HEK293 (cell line): ENCODE measurements around the gene ATP8B1.
A peak's percentile ranks its signal among the peaks of the same experiment; 100 is the strongest.

Experiments
- CTCF ChIA-PET: fragments of 350-600 bp; formaldehyde crosslinking; extraction: SDS; loops from one replicate; lab custom pipeline; 2021; ENCODE audit warnings: antibody characterized with exemption; lab: Yijun Ruan, JAX
- POLR2A ChIA-PET: fragments of 300-600 bp; formaldehyde crosslinking; extraction: SDS; loops from one replicate; lab custom pipeline; 2020; ENCODE audit warnings: antibody characterized with exemption, inconsistent platforms; lab: Yijun Ruan, JAX
- H3K27ac ChIP-seq: fragments of 200-500 bp; sonication (Bioruptor generic); 2 replicates; pipeline ENCODE4 v1.5.1; 2014; ENCODE audit warnings: low read depth, low read length, control low read depth, inconsistent platforms; ENCODE audit errors: extremely low read depth
- H3K36me3 ChIP-seq, 2 experiments: fragments of 200-500 bp in 1 of 2; sonication (Bioruptor generic) in 1 of 2; 1 replicate in 1 of 2; 2 replicates in 1 of 2; pipeline ENCODE4 v1.5.1; 2014 to 2017; ENCODE audit warnings: inconsistent platforms in 2 of 2, low read length in 2 of 2; ENCODE audit not compliant: control insufficient read depth in 2 of 2, insufficient read depth in 1 of 2
- H3K4me1 ChIP-seq: fragments of 200-500 bp; sonication (Bioruptor generic); 2 replicates; pipeline ENCODE4 v1.5.1; 2014; ENCODE audit warnings: mild to moderate bottlenecking, low read length, inconsistent platforms; ENCODE audit not compliant: control insufficient read depth, insufficient read depth
- H3K4me3 ChIP-seq: 2 replicates; pipeline ENCODE4 v1.5.1; 2011; ENCODE audit warnings: low read depth, mild to moderate bottlenecking, control low read depth, low read length, moderate library complexity
- H3K9me3 ChIP-seq: fragments of 200-500 bp; sonication (Bioruptor generic); 2 replicates; pipeline ENCODE4 v1.5.1; 2014; ENCODE audit warnings: low read depth, low read length, inconsistent platforms; ENCODE audit not compliant: control insufficient read depth, insufficient read depth
- GFI1B ChIP-seq: fragments of 450-650 bp; formaldehyde crosslinking; IDR thresholded peaks from 2 replicates; pipeline ENCODE4 v1.5.1; 2016; ENCODE audit warnings: missing biosample characterization, missing genetic modification characterization
- GLIS1 ChIP-seq: fragments of 450-650 bp; formaldehyde crosslinking; IDR thresholded peaks from 2 replicates; pipeline ENCODE4 v1.5.1; 2016; ENCODE audit warnings: missing biosample characterization, missing genetic modification characterization
- KLF17 ChIP-seq: fragments of 450-650 bp; formaldehyde crosslinking; IDR thresholded peaks from 2 replicates; pipeline ENCODE4 v1.5.1; 2016; ENCODE audit warnings: missing biosample characterization, missing genetic modification characterization
- KLF9 ChIP-seq: fragments of 450-650 bp; formaldehyde crosslinking; IDR thresholded peaks from 2 replicates; pipeline ENCODE4 v1.5.1; 2016; ENCODE audit warnings: missing biosample characterization, missing genetic modification characterization, low read depth
- MEIS1 ChIP-seq: sonication (generic); formaldehyde crosslinking; IDR thresholded peaks from 2 replicates; pipeline ENCODE4 v1.8.1; 2022; ENCODE audit warnings: missing genetic modification reagents, mild to moderate bottlenecking, borderline replicate concordance
- PBX3 ChIP-seq: sonication (generic); formaldehyde crosslinking; IDR thresholded peaks from 2 replicates; pipeline ENCODE4 v1.8.1; 2022; ENCODE audit warnings: mild to moderate bottlenecking, moderate library complexity, missing genetic modification reagents
- SP7 ChIP-seq: fragments of 450-650 bp; formaldehyde crosslinking; IDR thresholded peaks from 2 replicates; pipeline ENCODE4 v1.5.1; 2016; ENCODE audit warnings: missing biosample characterization, missing genetic modification characterization
- ZBTB8A ChIP-seq: fragments of 450-650 bp; formaldehyde crosslinking; IDR thresholded peaks from 2 replicates; pipeline ENCODE4 v1.5.1; 2016; ENCODE audit warnings: missing biosample characterization, missing genetic modification characterization
- ZEB2 ChIP-seq: fragments of 450-650 bp; formaldehyde crosslinking; IDR thresholded peaks from 2 replicates; pipeline ENCODE4 v1.5.1; 2016; ENCODE audit warnings: missing biosample characterization, missing genetic modification characterization
- ZFHX2 ChIP-seq: fragments of 450-650 bp; formaldehyde crosslinking; conservative IDR thresholded peaks from 2 replicates; pipeline ENCODE4 v1.5.1; 2016; ENCODE audit warnings: missing biosample characterization, missing genetic modification characterization
- ZFP3 ChIP-seq: fragments of 450-650 bp; formaldehyde crosslinking; IDR thresholded peaks from 2 replicates; pipeline ENCODE4 v1.5.1; 2016; ENCODE audit warnings: low read depth, missing biosample characterization, missing genetic modification characterization
- ZNF394 ChIP-seq: fragments of 450-650 bp; formaldehyde crosslinking; IDR thresholded peaks from 2 replicates; pipeline ENCODE4 v1.5.1; 2016; ENCODE audit warnings: missing biosample characterization, missing genetic modification characterization, mild to moderate bottlenecking, moderate library complexity, borderline replicate concordance
- ZNF707 ChIP-seq: fragments of 450-650 bp; formaldehyde crosslinking; IDR thresholded peaks from 2 replicates; pipeline ENCODE4 v1.5.1; 2016; ENCODE audit warnings: missing biosample characterization, missing genetic modification characterization
- ZNF76 ChIP-seq: fragments of 450-650 bp; formaldehyde crosslinking; IDR thresholded peaks from 2 replicates; pipeline ENCODE4; 2016; ENCODE audit warnings: low read depth, missing biosample characterization, missing genetic modification characterization, borderline replicate concordance
- ZXDB ChIP-seq: fragments of 450-650 bp; formaldehyde crosslinking; IDR thresholded peaks from 2 replicates; pipeline ENCODE4 v1.5.1; 2016; ENCODE audit warnings: missing biosample characterization, missing genetic modification characterization
- TF ChIP-seq, protein P1 (sequence below): fragments of 450-650 bp; formaldehyde crosslinking; IDR thresholded peaks from 2 replicates; pipeline ENCODE4 v1.5.1; 2016; ENCODE audit warnings: missing biosample characterization, missing genetic modification characterization
- TF ChIP-seq, protein P2 (sequence below): fragments of 450-650 bp; formaldehyde crosslinking; IDR thresholded peaks from 2 replicates; pipeline ENCODE4 v1.5.1; 2016; ENCODE audit warnings: missing biosample characterization, missing genetic modification characterization
- TF ChIP-seq, protein P3 (sequence below): fragments of 450-650 bp; formaldehyde crosslinking; IDR thresholded peaks from 2 replicates; pipeline ENCODE4 v1.5.1; 2016; ENCODE audit warnings: missing biosample characterization, missing genetic modification characterization

Gene ATP8B1

GRCh38 chr18:57630754-57631595 is 172.1 kb downstream of the ATP8B1 start:
- Histone ChIP-seq H3K4me1 (peaks cover 5% of the 10 kb centered on the region), H3K27ac (peak overlapping the region; percentile 61; the same call in 1 of the 2 replicates)
- POLR2A ChIA-PET: interaction anchor here (0.6 to 1.9 kb wide), 3 partner anchors 9 to 28 kb away, joined by 3 to 6 read pairs (median 5); partner anchors contain the start of gene NARS1

GRCh38 chr18:57630002-57630753 is 172.9 kb downstream of the ATP8B1 start:
- ChIA-PET POLR2A (interaction anchor here (0.6 to 1.9 kb wide), 4 partner anchors 8 to 148 kb away, joined by 3 to 6 read pairs (median 3); partner anchors contain the start of gene NARS1), CTCF (interaction anchor here (0.6 to 1.6 kb wide), 22 partner anchors 10 to 1850 kb away, joined by 3 to 6 read pairs (median 3); partner anchors contain the start of gene ATP8B1)
- Histone ChIP-seq H3K4me1 (peaks cover 2% of the 10 kb centered on the region), H3K9me3 (no peaks in the 10 kb centered on the region), H3K4me3 (peak overlapping the region; percentile 44), H3K36me3 (no peaks in the 10 kb centered on the region), H3K27ac (peak overlapping the region; percentile 61; the same call in 1 of the 2 replicates)
- TF ChIP-seq KLF9 (tag by site-specific recombination): peak; percentile 9; the same call in 1 of the 2 replicates
- peak; percentile 93 for TF ChIP-seq GFI1B
- TF ChIP-seq KLF17 (tag by site-specific recombination): 0 out of 2 replicates have a peak, but pooled peaks have one; percentile 17
- peak; percentile 90 for TF ChIP-seq ZXDB (tag by site-specific recombination)
- peak; percentile 70; the same call in 1 of the 2 replicates for TF ChIP-seq ZNF76 (tag by site-specific recombination)
- no peak for TF ChIP-seq MEIS1 (CRISPR knock-in tag)
- peak; percentile 31 for TF ChIP-seq ZBTB8A (tag by site-specific recombination)
- TF ChIP-seq, protein P1, sequence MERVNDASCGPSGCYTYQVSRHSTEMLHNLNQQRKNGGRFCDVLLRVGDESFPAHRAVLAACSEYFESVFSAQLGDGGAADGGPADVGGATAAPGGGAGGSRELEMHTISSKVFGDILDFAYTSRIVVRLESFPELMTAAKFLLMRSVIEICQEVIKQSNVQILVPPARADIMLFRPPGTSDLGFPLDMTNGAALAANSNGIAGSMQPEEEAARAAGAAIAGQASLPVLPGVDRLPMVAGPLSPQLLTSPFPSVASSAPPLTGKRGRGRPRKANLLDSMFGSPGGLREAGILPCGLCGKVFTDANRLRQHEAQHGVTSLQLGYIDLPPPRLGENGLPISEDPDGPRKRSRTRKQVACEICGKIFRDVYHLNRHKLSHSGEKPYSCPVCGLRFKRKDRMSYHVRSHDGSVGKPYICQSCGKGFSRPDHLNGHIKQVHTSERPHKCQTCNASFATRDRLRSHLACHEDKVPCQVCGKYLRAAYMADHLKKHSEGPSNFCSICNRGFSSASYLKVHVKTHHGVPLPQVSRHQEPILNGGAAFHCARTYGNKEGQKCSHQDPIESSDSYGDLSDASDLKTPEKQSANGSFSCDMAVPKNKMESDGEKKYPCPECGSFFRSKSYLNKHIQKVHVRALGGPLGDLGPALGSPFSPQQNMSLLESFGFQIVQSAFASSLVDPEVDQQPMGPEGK (tag by site-specific recombination): peak; percentile 63; the same call in 1 of the 2 replicates
- peak; percentile 41; the same call in 1 of the 2 replicates for TF ChIP-seq ZNF394
- TF ChIP-seq ZFP3: peak; percentile 12; the same call in 1 of the 2 replicates
- peak; percentile 82 for TF ChIP-seq ZEB2 (tag by site-specific recombination)
- 0 out of 2 replicates have a peak, but pooled peaks have one; percentile 37 for TF ChIP-seq GLIS1 (tag by site-specific recombination)
- TF ChIP-seq PBX3: 0 out of 2 replicates have a peak, but pooled peaks have one; percentile 73
- TF ChIP-seq SP7 (tag by site-specific recombination): peak; percentile 33; the same call in 1 of the 2 replicates
- TF ChIP-seq, protein P2, sequence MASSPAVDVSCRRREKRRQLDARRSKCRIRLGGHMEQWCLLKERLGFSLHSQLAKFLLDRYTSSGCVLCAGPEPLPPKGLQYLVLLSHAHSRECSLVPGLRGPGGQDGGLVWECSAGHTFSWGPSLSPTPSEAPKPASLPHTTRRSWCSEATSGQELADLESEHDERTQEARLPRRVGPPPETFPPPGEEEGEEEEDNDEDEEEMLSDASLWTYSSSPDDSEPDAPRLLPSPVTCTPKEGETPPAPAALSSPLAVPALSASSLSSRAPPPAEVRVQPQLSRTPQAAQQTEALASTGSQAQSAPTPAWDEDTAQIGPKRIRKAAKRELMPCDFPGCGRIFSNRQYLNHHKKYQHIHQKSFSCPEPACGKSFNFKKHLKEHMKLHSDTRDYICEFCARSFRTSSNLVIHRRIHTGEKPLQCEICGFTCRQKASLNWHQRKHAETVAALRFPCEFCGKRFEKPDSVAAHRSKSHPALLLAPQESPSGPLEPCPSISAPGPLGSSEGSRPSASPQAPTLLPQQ (tag by site-specific recombination): peak; percentile 70

More at GRCh38 chr18:57630754-57631595, 172.1 kb downstream of the ATP8B1 start:
- CTCF ChIA-PET: interaction anchor here (0.5 to 1.6 kb wide), 14 partner anchors 8 to 1851 kb away, joined by 3 to 7 read pairs (median 3); partner anchors contain the start of gene ATP8B1
- TF ChIP-seq ZNF707 (no peak), ZFHX2 (tag by site-specific recombination) (peak; percentile 72)
- TF ChIP-seq, protein P1 (tag by site-specific recombination): 0 out of 2 replicates have a peak, but pooled peaks have one; percentile 7
- TF ChIP-seq, protein P3, sequence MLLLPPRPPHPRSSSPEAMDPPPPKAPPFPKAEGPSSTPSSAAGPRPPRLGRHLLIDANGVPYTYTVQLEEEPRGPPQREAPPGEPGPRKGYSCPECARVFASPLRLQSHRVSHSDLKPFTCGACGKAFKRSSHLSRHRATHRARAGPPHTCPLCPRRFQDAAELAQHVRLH (tag by site-specific recombination): 0 out of 2 replicates have a peak, but pooled peaks have one; percentile 24
- Histone ChIP-seq H3K4me3 (peak overlapping the region; percentile 44), H3K36me3 (no peaks in the 10 kb centered on the region), H3K9me3 (no peaks in the 10 kb centered on the region)
